ENCODE measurements around the gene MAN1C1. TPM values are rescaled to one million over a fixed set of nuclear protein-coding genes. Genes with fewer than 3 reads are reported as not detected.
"Not testable (repeated sequence)": the region's sequence is repeated elsewhere in the genome, so short reads cannot be mapped to it uniquely, and the experiment has no call there.

Gene MAN1C1
- total and polyA plus RNA-seq, 7 donors: 1.8 to 6.7 (median 2.0) TPM

GRCh38 chr1:25692560-25692959, 76.0 kb downstream of the MAN1C1 start:
- Histone ChIP-seq H3K4me3 (no peak overlapping the region), H3K36me3 (ENCODE audit: insufficient read depth in 1 of 2, low read depth in 1 of 2) (no peaks in the 10 kb centered on the region), H3K4me1 (peaks cover 60% of the 10 kb centered on the region), H3K27me3 (ENCODE audit: insufficient read depth in 3 of 3, low read length in 2 of 3) (no peaks in the 10 kb centered on the region), H3K9me3 (no peaks in the 10 kb centered on the region), H3K27ac (no peak overlapping the region)
- WGBS, 3 donors: 80 to 89% (median 85%) methylated on average over 6 of the region's 6 CpGs
- intact Hi-C loops (cut with DNase I): no loop called here
- ATAC-seq (no peak), DNase-seq (no peak)
- TF ChIP-seq, protein P1, sequence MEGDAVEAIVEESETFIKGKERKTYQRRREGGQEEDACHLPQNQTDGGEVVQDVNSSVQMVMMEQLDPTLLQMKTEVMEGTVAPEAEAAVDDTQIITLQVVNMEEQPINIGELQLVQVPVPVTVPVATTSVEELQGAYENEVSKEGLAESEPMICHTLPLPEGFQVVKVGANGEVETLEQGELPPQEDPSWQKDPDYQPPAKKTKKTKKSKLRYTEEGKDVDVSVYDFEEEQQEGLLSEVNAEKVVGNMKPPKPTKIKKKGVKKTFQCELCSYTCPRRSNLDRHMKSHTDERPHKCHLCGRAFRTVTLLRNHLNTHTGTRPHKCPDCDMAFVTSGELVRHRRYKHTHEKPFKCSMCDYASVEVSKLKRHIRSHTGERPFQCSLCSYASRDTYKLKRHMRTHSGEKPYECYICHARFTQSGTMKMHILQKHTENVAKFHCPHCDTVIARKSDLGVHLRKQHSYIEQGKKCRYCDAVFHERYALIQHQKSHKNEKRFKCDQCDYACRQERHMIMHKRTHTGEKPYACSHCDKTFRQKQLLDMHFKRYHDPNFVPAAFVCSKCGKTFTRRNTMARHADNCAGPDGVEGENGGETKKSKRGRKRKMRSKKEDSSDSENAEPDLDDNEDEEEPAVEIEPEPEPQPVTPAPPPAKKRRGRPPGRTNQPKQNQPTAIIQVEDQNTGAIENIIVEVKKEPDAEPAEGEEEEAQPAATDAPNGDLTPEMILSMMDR (IDR thresholded peaks at IDR 0.05): peak; percentile 39

GRCh38 chr1:25694167-25695007, 77.8 kb downstream of the MAN1C1 start:
- TF ChIP-seq, protein P1 (IDR thresholded peaks at IDR 0.05): no peak
- intact Hi-C loops (cut with DNase I): loop anchor here (2.0 to 5.0 kb wide), 4 partner anchors 48 to 98 kb away; partner anchors contain the start of gene MAN1C1 (in 1 of the 2)
- Histone ChIP-seq H3K4me1 (peaks cover 48% of the 10 kb centered on the region), H3K27me3 (ENCODE audit: insufficient read depth in 3 of 3, low read length in 2 of 3) (no peaks in the 10 kb centered on the region), H3K4me3 (no peak overlapping the region), H3K9me3 (no peaks in the 10 kb centered on the region), H3K36me3 (ENCODE audit: insufficient read depth in 1 of 2, low read depth in 1 of 2) (no peaks in the 10 kb centered on the region), H3K27ac (peak overlapping the region; percentile 80)
- peak in 1 of 4 donors; percentile 15 for ATAC-seq
- WGBS, 3 donors: 40 to 54% (median 42%) methylated on average over 9 of the region's 9 CpGs
- no peak for DNase-seq

DNA sequence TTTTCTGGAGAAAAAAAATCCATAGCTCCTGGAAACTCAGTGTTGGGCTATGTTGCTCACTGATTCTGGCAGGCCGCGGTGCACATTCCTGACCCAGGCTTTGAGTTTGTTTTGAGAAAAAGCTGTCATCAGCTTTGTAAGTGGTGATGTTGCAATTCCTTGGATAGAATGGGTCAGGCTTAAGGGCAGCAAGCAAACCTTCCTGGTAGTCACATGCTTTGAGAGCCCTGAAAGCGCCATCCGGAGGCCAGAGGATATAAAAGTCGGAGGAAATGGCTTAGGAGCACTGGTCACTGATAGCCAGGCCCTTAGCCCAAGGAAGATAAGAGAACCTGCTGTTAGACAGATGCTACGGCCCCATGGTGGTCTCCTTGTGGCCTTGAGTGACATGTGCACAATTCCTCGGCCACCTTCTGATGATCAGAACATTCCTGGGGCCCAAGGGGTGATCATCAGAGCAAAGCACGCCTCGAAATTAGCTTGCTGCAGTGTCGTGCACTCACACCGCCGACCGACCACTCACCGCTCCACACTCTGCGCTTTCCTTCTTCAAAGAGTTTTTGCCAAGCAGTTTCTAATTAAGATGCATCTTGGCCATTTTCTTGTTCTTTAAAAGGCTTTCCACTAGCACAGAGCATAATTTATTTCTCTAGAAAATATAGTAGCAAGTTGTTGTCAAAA, 78.6 kb downstream of the MAN1C1 start:
- H3K36me3 ChIP-seq (ENCODE audit: insufficient read depth in 1 of 2, low read depth in 1 of 2): no peaks in the 10 kb centered on the region
- TF ChIP-seq, protein P1 (IDR thresholded peaks at IDR 0.05): peak; percentile 42
- H3K27ac ChIP-seq: peak overlapping the region; percentile 80
- ATAC-seq (peak; percentile 75 to 81 (median 80)), DNase-seq (peak; percentile 83 to 90)
- no peaks in the 10 kb centered on the region for H3K9me3 ChIP-seq
- 58 to 60% (median 59%) methylated on average over 15 of the region's 15 CpGs for WGBS, 3 donors
- no peak overlapping the region for H3K4me3 ChIP-seq
- peaks cover 50% of the 10 kb centered on the region for H3K4me1 ChIP-seq
- H3K27me3 ChIP-seq (ENCODE audit: insufficient read depth in 3 of 3, low read length in 2 of 3): no peaks in the 10 kb centered on the region
- intact Hi-C loops (cut with DNase I): loop anchor here (2.0 to 5.0 kb wide), 4 partner anchors 47 to 97 kb away; partner anchors contain the start of gene MAN1C1 (in 1 of the 2)

- intact Hi-C loops (cut with DNase I): loop anchor here (2.0 to 5.0 kb wide), 4 partner anchors 46 to 96 kb away; partner anchors contain the start of gene MAN1C1 (in 1 of the 2)
Observed at GRCh38 chr1:25695771-25696311, 79.2 kb downstream of the MAN1C1 start.

GRCh38 chr1:25696643-25697042, 80.1 kb downstream of the MAN1C1 start:
- H3K36me3 ChIP-seq (ENCODE audit: insufficient read depth in 1 of 2, low read depth in 1 of 2); H3K9me3 ChIP-seq; H3K4me3 ChIP-seq; DNase-seq; ATAC-seq; H3K27me3 ChIP-seq (ENCODE audit: insufficient read depth in 3 of 3, low read length in 2 of 3): not testable (repeated sequence)
- Histone ChIP-seq H3K27ac (peak overlapping the region; percentile 80), H3K4me1 (peaks cover 64% of the 10 kb centered on the region)
- 95 to 100% (median 97%) methylated on average over 4 of the region's 4 CpGs for WGBS, 3 donors
- intact Hi-C loops (cut with DNase I): loop anchor here (5.0 kb wide), 3 partner anchors 46 to 96 kb away; partner anchors contain the start of gene MAN1C1 (in 1 of the 2)

More at GRCh38 chr1:25695771-25696311, 79.2 kb downstream of the MAN1C1 start:
- H3K27me3 ChIP-seq (ENCODE audit: insufficient read depth in 3 of 3, low read length in 2 of 3): no peaks in the 10 kb centered on the region
- no peaks in the 10 kb centered on the region for H3K36me3 ChIP-seq (ENCODE audit: insufficient read depth in 1 of 2, low read depth in 1 of 2)
- WGBS, 3 donors: 79 to 85% (median 83%) methylated on average over 11 of the region's 11 CpGs
- H3K27ac ChIP-seq: peak overlapping the region; percentile 80
- DNase-seq (peak in 1 of 2 donors; percentile 55), ATAC-seq (peak; percentile 38 to 54 (median 46))
- TF ChIP-seq, protein P1 (IDR thresholded peaks at IDR 0.05): no peak
- peaks cover 56% of the 10 kb centered on the region for H3K4me1 ChIP-seq
- H3K9me3 ChIP-seq: no peaks in the 10 kb centered on the region
- no peak overlapping the region for H3K4me3 ChIP-seq

Data from psoas muscle (tissue), 8 donors.